GM12878 (cell line): ENCODE data around the gene MPZL1. TPM values are rescaled to one million over a fixed set of nuclear protein-coding genes. Genes with fewer than 3 reads are reported as not detected.

ENCODE experiments used
- BMI1 ChIP-seq: fragments of 450-650 bp; IDR thresholded peaks from 2 replicates; pipeline ENCODE4 v1.6.1; 2016; ENCODE audit warnings: mild to moderate bottlenecking, moderate library complexity, borderline replicate concordance
- EED ChIP-seq: sonication (generic); IDR thresholded peaks from 2 replicates; pipeline ENCODE4 v1.6.1; 2016; ENCODE audit warnings: antibody characterized with exemption, low read depth
- ESRRA ChIP-seq: IDR thresholded peaks from 2 replicates; pipeline ENCODE4 v1.6.1; 2012; ENCODE audit warnings: mild to moderate bottlenecking, low read length, improper control_type of control experiment
- ETV6 ChIP-seq, 2 experiments: fragments of 450-650 bp in 1 of 2; IDR thresholded peaks in 1 of 2; conservative IDR thresholded peaks in 1 of 2; 2 replicates each; pipeline ENCODE4 v1.6.1; 2014; ENCODE audit warnings: antibody characterized with exemption in 1 of 2, borderline replicate concordance in 1 of 2, low read depth in 1 of 2, mild to moderate bottlenecking in 1 of 2, moderate library complexity in 1 of 2
- FOXM1 ChIP-seq: IDR thresholded peaks from 2 replicates; pipeline ENCODE4 v1.6.1; 2012; ENCODE audit warnings: low read depth, mild to moderate bottlenecking, inconsistent platforms, low read length, moderate library complexity
- MEF2A ChIP-seq: IDR thresholded peaks from 2 replicates; pipeline ENCODE4 v1.6.1; 2011; ENCODE audit warnings: low read depth, mild to moderate bottlenecking, low read length, moderate library complexity; ENCODE audit not compliant: insufficient read depth
- MYB ChIP-seq: fragments of 150-350 bp; IDR thresholded peaks from 2 replicates; pipeline ENCODE4 v1.6.1; 2014; ENCODE audit warnings: mild to moderate bottlenecking, low read depth, low read length, borderline replicate concordance
- PAX8 ChIP-seq: fragments of 450-650 bp; IDR thresholded peaks from 2 replicates; pipeline ENCODE4 v1.6.1; 2017; ENCODE audit warnings: mild to moderate bottlenecking, moderate library complexity
- POLR2AphosphoS2 ChIP-seq: IDR thresholded peaks from 2 replicates; pipeline ENCODE4 v1.6.1; 2011; ENCODE audit warnings: low read depth, mild to moderate bottlenecking, low read length, improper control_type of control experiment, moderate library complexity
- RB1 ChIP-seq: fragments of 450-650 bp; formaldehyde crosslinking; IDR thresholded peaks from 2 replicates; pipeline ENCODE4 v1.6.1; 2017; ENCODE audit warnings: mild to moderate bottlenecking, borderline replicate concordance
- SIX5 ChIP-seq: IDR thresholded peaks from 2 replicates; pipeline ENCODE4 v1.6.1; 2011; ENCODE audit warnings: mild to moderate bottlenecking, low read depth, low read length, moderate library complexity; ENCODE audit not compliant: severe bottlenecking
- SUPT20H ChIP-seq: IDR thresholded peaks from 2 replicates; pipeline ENCODE4 v1.6.1; 2011; ENCODE audit warnings: low read depth, mild to moderate bottlenecking, low read length, moderate library complexity, borderline replicate concordance; ENCODE audit not compliant: control insufficient read depth
- YBX1 ChIP-seq: fragments of 450-650 bp; IDR thresholded peaks from 2 replicates; pipeline ENCODE4 v1.6.1; 2016; ENCODE audit warnings: antibody characterized with exemption
- polyA plus RNA-seq, 11 experiments: library from polyadenylated mRNA; depleted of rRNA in 4 of 11; unstranded in 6 of 11; stranded (reverse) in 5 of 11; fragments of >200 nt; fragmentation: Nextera tagmentation in 4 of 11; fragmentation: Illumina TruSeq in 1 of 11; extraction: Ambion mirVana in 4 of 11; extraction: Trizol in 1 of 11; gene quantifications; 1 replicate in 1 of 11; 2 replicates in 10 of 11; pipeline versions ENCODE4 v1.2.1 to v1.2.3, GENCODE V29; 2011 to 2016; ENCODE audit warnings: inconsistent platforms in 2 of 11, missing spikeins in 2 of 11, low read depth in 1 of 11
- total RNA-seq, 4 experiments: library from RNA; depleted of rRNA in 3 of 4; stranded (reverse); fragments of >200 nt in 3 of 4; fragmentation: Illumina TruSeq in 1 of 4; extraction: Trizol in 1 of 4; gene quantifications; 2 replicates each; pipeline versions ENCODE4 v1.2.1 to v1.2.3, GENCODE V29; 2013 to 2021
- TF ChIP-seq, protein P1 (sequence below): fragments of 450-650 bp; formaldehyde crosslinking; IDR thresholded peaks from 2 replicates; pipeline ENCODE4 v1.5.0; 2022; ENCODE audit warnings: mild to moderate bottlenecking, missing genetic modification characterization
- TF ChIP-seq, protein P2 (sequence below): fragments of 450-650 bp; IDR thresholded peaks from 2 replicates; pipeline ENCODE4 v1.6.1; 2014; ENCODE audit warnings: mild to moderate bottlenecking
- TF ChIP-seq, protein P3 (sequence below): fragments of 450-650 bp; IDR thresholded peaks from 2 replicates; pipeline ENCODE4 v1.6.1; 2018; ENCODE audit warnings: mild to moderate bottlenecking, low read depth, moderate library complexity; ENCODE audit not compliant: partially characterized antibody
- TF ChIP-seq, protein P4 (sequence below): fragments of 450-650 bp; formaldehyde crosslinking; IDR thresholded peaks from 2 replicates; pipeline ENCODE4 v1.4.0; 2020; ENCODE audit warnings: mild to moderate bottlenecking, moderate library complexity
- TF ChIP-seq, protein P5 (sequence below): IDR thresholded peaks from 2 replicates; pipeline ENCODE4 v1.6.1; 2011; ENCODE audit warnings: low read depth, mild to moderate bottlenecking, low read length, moderate library complexity, borderline replicate concordance; ENCODE audit errors: extremely low read depth

MPZL1 gene
- total and polyA plus RNA-seq, 10 of the 15 experiments (the other 5 are each of a cell fraction or from before 2014, with no cell fraction given), result 9.8 to 60.9 (median 45.9) TPM

DNA sequence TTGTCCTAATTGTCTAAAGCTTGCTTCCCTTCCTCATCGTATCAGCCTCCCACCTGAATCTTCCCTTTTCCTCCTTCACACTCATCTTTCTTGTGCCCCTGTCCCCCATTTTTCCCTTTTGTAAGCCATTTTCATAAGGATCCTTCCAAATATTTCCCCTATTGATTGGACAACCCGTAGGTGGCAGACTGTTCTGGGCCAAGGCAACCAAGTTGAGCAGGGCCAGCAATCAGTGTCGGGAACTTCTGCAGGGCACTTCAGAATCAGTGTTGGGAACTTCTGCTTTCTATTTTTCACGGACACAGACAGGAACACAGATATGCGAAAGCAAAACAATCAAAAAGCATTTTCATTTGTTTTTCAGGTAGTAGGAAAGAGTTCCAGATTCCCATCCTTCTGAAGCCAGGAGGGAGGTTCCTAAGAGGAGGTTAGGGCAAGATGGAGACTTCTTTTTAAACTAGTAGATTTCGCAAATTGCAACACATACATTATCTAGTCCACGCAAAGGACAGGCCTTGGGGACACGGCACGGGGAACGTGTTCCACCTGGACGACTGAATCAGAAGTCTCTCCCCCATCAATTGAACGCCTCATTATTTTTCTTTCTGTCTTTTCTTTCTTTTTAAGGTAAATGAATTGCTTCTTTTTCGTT is 691 bp upstream of the MPZL1 start (continued):
- TF ChIP-seq, protein P1, sequence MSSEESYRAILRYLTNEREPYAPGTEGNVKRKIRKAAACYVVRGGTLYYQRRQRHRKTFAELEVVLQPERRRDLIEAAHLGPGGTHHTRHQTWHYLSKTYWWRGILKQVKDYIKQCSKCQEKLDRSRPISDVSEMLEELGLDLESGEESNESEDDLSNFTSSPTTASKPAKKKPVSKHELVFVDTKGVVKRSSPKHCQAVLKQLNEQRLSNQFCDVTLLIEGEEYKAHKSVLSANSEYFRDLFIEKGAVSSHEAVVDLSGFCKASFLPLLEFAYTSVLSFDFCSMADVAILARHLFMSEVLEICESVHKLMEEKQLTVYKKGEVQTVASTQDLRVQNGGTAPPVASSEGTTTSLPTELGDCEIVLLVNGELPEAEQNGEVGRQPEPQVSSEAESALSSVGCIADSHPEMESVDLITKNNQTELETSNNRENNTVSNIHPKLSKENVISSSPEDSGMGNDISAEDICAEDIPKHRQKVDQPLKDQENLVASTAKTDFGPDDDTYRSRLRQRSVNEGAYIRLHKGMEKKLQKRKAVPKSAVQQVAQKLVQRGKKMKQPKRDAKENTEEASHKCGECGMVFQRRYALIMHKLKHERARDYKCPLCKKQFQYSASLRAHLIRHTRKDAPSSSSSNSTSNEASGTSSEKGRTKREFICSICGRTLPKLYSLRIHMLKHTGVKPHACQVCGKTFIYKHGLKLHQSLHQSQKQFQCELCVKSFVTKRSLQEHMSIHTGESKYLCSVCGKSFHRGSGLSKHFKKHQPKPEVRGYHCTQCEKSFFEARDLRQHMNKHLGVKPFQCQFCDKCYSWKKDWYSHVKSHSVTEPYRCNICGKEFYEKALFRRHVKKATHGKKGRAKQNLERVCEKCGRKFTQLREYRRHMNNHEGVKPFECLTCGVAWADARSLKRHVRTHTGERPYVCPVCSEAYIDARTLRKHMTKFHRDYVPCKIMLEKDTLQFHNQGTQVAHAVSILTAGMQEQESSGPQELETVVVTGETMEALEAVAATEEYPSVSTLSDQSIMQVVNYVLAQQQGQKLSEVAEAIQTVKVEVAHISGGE (CRISPR knock-in tag), result no peak
- TF ChIP-seq EED (0 out of 2 replicates have a peak, but pooled peaks have one; percentile 32), YBX1 (no peak), RB1 (no peak), SIX5 (no peak), MEF2A (no peak), ESRRA (no peak), PAX8 (no peak), ETV6 (conservative IDR thresholded peaks at IDR 0.05 in 1 of 2, IDR thresholded peaks at IDR 0.05 in 1 of 2; ENCODE audit: borderline replicate concordance in 1 of 2, low read depth in 1 of 2) (no peak), SUPT20H (no peak), BMI1 (no peak), POLR2AphosphoS2 (no peak), FOXM1 (peak; percentile 40; the same call in 1 of the 2 replicates), MYB (no peak)
- TF ChIP-seq, protein P2, sequence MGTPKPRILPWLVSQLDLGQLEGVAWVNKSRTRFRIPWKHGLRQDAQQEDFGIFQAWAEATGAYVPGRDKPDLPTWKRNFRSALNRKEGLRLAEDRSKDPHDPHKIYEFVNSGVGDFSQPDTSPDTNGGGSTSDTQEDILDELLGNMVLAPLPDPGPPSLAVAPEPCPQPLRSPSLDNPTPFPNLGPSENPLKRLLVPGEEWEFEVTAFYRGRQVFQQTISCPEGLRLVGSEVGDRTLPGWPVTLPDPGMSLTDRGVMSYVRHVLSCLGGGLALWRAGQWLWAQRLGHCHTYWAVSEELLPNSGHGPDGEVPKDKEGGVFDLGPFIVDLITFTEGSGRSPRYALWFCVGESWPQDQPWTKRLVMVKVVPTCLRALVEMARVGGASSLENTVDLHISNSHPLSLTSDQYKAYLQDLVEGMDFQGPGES, result no peak
- TF ChIP-seq, protein P3, sequence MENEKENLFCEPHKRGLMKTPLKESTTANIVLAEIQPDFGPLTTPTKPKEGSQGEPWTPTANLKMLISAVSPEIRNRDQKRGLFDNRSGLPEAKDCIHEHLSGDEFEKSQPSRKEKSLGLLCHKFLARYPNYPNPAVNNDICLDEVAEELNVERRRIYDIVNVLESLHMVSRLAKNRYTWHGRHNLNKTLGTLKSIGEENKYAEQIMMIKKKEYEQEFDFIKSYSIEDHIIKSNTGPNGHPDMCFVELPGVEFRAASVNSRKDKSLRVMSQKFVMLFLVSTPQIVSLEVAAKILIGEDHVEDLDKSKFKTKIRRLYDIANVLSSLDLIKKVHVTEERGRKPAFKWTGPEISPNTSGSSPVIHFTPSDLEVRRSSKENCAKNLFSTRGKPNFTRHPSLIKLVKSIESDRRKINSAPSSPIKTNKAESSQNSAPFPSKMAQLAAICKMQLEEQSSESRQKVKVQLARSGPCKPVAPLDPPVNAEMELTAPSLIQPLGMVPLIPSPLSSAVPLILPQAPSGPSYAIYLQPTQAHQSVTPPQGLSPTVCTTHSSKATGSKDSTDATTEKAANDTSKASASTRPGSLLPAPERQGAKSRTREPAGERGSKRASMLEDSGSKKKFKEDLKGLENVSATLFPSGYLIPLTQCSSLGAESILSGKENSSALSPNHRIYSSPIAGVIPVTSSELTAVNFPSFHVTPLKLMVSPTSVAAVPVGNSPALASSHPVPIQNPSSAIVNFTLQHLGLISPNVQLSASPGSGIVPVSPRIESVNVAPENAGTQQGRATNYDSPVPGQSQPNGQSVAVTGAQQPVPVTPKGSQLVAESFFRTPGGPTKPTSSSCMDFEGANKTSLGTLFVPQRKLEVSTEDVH, result no peak
- TF ChIP-seq, protein P4, sequence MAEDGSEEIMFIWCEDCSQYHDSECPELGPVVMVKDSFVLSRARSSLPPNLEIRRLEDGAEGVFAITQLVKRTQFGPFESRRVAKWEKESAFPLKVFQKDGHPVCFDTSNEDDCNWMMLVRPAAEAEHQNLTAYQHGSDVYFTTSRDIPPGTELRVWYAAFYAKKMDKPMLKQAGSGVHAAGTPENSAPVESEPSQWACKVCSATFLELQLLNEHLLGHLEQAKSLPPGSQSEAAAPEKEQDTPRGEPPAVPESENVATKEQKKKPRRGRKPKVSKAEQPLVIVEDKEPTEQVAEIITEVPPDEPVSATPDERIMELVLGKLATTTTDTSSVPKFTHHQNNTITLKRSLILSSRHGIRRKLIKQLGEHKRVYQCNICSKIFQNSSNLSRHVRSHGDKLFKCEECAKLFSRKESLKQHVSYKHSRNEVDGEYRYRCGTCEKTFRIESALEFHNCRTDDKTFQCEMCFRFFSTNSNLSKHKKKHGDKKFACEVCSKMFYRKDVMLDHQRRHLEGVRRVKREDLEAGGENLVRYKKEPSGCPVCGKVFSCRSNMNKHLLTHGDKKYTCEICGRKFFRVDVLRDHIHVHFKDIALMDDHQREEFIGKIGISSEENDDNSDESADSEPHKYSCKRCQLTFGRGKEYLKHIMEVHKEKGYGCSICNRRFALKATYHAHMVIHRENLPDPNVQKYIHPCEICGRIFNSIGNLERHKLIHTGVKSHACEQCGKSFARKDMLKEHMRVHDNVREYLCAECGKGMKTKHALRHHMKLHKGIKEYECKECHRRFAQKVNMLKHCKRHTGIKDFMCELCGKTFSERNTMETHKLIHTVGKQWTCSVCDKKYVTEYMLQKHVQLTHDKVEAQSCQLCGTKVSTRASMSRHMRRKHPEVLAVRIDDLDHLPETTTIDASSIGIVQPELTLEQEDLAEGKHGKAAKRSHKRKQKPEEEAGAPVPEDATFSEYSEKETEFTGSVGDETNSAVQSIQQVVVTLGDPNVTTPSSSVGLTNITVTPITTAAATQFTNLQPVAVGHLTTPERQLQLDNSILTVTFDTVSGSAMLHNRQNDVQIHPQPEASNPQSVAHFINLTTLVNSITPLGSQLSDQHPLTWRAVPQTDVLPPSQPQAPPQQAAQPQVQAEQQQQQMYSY (CRISPR knock-in tag), result no peak
- TF ChIP-seq, protein P5, sequence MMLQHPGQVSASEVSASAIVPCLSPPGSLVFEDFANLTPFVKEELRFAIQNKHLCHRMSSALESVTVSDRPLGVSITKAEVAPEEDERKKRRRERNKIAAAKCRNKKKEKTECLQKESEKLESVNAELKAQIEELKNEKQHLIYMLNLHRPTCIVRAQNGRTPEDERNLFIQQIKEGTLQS, result no peak
